H4 (cell line): Measurements from ENCODE around the gene OLFM2. TPM values are rescaled to one million over a fixed set of nuclear protein-coding genes. Genes with fewer than 3 reads are reported as not detected.
"Not testable (repeated sequence)": the region's sequence is repeated elsewhere in the genome, so short reads cannot be mapped to it uniquely, and the experiment has no call there.

Source experiments
- DNase-seq: peaks from one replicate; pipeline ENCODE4 v3.0.0-alpha.2; 2015; ENCODE audit warnings: low spot score
- total RNA-seq: library from RNA; depleted of rRNA; stranded (reverse); fragments of >200 nt; shearing (Covaris generic); gene quantifications from 2 replicates; pipeline ENCODE4 v1.2.3, GENCODE V29; 2014; rRNA removed

Gene OLFM2
- total RNA-seq, 1 experiment from 2014 or later, result 17.3 TPM

DNA sequence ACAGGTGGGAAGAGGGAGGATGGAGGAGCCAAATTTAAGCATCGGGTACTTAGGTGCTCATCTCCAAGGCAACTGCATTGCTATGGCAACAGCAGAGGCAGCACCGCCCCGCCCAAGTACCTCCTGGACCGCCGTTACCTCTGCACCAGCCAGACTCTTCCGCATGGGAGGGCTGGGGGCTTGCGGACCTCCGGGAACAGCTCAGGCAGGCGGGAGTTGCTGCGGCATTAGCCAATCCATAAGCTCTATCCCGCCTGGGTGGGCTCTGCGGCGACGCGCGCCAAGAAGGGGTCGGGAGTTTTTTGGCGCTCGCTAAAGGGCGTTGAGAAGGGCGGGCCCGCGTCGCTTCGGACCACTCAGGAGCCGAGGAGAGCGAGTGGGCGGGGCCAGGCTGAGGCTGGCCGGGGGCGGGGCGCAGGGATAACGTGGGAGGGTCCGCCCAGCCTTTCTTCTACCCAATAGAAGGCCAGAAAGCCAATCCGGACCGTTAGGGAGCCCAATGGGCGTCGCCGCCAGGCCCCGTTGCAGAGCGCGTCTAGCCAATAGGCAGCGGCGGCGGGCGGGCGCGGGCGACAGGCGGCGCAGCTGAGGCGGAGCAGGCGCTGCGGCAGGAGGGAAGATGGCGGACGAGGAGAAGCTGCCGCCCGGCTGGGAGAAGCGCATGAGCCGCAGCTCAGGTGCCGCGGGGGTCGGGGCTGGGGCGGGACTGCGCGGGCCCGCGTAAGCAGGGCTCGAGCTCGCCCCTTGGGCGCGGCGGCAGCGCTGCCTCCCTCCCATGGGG lies 101.4 kb downstream of the OLFM2 start, which contains the start of gene PIN1:
PIN1 (plus strand) TSS at position 593 of the 781 bp plus-strand sequence; CDS start at position 620, 27 bp downstream.
- DNase-seq, result peak; percentile 96

DNA sequence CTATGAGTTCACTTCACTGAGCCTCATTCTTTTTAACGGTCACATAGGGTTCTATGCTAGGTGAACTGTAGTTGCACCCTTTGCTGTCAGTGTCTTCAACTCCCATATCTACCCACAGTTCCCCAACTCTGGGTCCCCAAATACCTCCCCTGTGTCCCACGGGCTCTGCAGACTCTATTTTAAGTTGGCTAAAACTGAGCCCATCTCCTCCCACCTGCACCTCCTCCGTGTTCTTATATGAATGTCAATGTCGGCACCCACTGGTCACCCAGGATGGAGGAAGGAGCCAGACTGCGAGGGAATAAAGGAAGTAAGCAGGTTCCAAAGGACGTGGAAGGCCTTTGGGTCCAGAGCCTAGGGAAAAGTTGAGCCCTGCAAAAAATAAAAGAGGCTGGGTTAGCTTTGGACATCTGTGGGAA lies 102.0 kb downstream of the OLFM2 start:
- DNase-seq, result no peak

DNA sequence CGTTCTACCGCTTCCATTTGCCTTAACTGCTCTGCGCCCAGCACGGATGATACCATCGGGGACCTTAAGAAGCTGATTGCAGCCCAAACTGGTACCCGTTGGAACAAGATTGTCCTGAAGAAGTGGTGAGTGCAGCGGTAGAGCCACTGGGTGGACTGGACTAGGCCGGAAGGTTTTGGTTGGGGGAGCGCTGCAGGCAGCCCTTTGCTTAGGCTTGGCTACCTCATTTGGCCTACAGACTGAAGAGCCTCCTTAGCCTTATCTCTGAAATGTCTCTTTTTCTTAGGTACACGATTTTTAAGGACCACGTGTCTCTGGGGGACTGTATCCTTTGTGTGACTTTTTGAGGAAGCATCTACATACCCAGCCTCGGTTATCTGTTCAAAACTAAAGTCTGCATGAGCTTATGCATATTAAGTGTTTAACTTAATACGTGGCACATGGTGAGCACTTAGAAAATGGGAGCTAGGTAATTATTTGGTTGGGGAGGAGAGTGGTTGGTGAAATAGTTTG lies 107.7 kb downstream of the OLFM2 start:
- no peak for DNase-seq

DNA sequence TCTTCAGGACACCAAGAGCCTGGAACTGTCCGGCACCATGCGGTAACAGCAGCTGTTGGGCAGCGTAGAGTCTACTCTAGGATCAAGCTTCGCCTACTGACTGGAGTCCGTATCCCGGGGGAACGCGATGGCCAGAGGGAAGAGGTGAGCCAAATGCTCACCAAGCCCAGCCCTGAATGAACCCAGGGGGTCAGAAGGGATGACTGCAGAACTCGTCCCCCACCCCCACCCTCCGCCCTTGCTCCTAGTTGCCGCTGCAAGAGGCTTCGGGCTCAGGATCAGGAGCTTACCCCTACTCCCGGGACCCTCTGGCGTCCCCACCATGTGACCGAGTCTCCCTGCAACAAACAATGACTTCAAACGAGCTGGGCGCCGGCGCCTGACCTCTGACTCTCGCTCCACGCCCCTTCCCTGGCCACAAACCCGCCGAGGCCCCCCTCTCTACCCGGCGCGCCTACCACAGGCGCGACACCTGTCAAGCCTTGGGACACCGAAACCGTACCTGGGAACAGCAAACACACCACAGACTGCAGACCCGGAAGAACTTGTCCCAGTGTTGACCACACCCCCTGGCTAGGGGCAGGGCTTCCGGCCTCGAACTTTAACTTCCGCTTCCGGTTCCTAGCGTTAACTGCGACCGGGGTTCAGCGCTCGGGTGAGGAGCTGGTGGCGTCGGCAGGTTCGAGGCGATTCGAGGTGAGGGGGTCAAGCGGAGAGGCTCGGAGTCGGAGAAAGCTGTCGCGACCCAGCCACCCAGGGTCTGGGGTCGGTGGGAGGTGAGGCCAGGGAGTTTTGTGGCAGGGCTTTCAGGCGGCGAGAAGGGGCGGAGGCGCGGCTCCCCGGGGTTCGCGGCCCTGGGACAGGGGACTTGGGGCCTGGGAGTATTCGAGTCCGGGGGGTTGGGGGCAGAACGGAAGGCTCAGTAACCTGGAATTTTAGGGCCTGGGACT lies 108.8 kb downstream of the OLFM2 start, which contains the start of gene UBL5:
UBL5 (plus strand) TSS at position 630 of the 950 bp plus-strand sequence. CDS start 420 bp downstream, outside the sequence.
- peak; percentile 80 for DNase-seq

DNA sequence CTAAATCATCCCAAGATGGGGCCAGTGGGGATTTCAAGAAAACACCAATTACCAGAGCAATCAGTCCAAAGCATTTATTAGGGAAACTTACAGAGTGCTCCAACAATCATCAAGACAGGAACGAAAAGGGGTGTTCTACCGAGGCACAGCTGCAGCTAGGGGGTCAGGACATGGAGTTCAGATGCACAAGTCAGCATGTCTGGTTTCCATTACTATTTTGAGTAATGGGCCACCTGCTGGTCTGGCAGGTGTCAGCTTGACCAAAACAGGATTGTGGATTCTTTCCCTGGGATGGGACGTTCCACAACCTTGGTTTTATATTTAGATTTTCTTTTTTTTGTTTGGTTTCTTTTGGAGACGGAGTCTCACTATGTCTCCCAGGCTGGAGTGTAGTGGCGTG lies 112.5 kb downstream of the OLFM2 start:
- DNase-seq, result no peak

DNA sequence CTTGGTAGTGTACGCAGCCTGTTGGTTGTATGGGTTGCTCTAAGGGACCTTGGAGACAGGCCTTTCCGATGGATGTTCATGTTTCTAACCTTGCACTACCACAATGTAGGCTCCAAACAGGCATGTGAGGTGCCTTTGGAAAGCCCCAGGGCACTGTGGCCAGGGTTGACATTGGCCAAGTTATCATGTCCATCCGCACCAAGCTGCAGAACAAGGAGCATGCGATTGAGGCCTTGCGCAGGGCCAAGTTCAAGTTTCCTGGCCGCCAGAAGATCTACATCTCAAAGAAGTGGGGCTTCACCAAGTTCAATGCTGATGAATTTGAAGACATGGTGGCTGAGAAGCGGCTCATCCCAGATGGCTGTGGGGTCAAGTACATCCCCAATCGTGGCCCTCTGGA lies 116.3 kb downstream of the OLFM2 start:
- DNase-seq, result not testable (repeated sequence)

DNA sequence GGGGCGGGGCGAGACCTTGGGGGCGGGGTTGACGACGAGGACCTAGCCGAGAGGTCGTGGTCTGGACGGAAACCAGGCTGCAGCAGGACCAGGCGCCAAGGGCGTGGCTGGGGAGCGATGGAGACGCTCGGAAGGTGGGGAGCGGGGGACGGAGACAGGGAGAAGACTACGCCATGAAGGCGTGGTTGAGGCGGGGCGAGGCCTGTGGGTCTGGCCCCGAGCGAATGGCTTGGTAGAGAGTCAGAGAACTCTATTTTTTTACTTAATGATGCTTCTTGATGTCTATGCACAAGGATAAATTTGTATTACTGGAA lies 116.8 kb downstream of the OLFM2 start:
- no peak for DNase-seq

DNA sequence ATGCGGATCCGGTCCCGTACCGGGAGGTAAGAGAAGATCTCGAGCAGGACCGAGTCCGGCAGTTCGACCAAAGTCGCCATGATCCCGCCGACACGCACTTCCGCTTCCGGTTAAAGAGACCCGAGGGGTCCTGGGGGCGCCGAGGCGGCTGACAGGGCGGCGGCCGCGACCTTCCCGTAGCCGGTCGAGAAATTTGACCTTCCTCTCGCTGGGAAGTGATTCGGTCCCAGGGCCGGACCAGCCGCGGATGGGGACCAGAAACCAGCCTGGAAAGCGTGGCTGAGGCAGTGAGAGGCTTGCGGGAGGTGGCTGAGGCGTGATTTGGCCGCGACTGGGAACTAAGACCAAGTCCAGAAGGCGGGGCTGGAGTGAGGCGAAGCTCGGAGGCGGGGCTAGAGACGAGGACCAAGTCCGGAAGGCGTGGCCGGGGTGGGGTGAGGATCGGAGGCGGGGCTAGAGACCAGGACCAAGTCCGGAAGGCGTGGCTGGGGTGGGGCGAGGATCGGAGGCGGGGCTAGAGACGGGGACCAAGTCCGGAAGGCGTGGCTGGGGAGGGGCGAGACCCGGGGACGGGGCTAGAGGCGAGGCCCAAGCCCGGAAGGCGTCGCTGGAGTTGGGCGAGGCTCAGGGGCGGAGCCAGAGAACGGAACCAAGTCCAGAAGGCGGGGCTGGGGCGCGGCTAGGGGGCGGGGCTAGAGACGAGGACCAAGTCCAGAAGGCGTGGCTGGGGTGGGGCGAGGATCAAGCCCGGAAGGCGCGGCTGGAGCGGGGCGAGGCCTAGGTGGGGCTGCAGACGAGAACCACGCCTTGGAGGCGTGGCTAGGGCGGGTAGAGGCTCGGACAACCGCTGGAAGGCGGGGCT lies 117.3 kb downstream of the OLFM2 start, which contains the start of gene FBXL12:
FBXL12 (minus strand) TSS at position 346 of the 862 bp plus-strand sequence; CDS start at position 80, 266 bp downstream.
- DNase-seq, result peak; percentile 98

DNA sequence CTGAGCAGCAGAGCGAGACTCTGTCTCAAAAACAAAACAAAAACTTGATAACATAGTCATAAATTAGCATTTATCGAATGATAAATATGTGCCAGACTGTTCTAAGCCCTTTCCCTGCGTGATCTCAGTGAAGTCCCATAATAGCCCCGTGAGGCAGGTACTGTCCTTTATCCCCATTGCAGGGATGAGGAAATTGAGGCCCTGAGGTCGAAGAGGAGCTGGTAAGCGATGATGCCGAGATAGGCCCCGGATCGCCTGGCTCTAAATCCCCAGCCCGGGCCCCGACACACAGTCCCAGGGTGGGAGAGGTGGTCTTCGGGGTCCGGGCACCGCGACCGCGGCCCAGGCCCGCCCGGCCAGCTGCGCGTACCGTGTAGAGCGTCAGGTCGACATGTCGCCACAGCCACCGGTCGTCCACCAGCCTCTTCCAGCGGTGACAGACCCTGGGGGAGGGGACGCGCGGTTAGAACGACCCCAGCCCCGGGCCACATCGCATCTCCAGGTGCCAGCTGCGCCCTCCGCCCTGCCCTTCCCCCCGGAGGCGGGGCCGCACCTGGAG lies 118.1 kb downstream of the OLFM2 start:
- no peak for DNase-seq

DNA sequence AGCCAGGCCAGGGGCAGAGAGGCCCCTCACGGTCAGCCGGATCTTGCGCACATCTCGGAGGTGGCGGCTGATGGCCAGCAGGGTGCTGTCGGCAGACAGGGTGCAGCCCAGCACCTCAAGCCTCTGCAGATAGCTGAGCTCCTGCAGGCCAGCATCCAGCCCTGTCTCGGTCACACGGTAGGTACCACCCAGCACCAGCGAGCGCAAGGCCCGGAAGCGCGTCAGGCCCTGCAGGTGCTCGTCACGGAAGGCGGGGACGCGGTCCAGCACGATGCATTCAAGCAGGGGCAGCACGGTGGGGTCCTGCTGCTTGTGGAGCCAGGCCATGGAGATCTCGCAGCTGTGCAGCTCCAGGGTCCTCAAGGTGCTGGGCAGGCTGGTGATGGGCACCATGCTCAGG lies 125.2 kb downstream of the OLFM2 start:
- DNase-seq, result no peak

DNA sequence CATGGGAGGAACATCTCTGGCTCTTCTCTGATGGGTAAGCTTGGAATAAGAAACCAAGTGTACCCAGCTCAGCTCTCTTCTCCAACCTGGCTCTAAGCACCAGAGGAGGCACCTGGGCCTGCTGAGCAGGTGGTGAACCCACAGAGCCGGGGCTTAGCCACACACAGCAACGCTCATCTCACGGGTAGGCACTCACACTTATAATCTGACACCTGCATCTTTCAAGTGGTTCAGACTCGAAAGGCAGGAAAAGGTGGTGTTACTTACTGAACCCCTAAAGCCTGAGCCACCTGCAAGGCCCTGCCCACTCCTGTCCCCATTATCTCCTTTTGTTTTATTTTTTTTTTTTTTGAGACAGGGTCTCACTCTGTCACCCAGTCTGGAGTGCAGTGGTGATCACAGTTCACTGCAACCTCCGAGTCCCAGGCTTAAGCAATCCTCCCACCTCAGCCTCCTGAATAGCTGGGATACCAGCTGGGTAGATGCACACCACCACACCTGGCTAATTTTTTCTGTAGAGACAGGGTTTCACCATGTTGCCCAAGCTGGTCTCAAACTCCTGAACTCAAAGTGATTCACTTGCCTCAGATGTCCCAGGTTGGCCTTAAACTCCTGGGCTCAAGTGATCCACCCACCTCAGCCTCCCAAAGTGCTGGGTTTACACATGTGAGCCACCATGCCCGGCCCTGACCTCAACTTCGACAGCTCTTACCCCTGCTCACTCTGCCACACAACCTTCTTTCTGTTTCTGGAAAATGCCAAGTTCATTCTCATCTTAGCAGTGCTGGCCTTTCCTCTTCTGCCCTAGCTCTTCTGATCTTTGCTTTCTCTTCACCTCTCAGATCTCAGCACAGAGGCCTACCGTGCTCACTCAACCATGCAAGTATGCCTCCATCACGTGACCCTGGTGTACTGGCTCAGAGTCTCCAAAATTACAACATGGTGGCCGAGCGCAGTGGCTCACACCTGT lies 127.2 kb downstream of the OLFM2 start:
- no peak for DNase-seq

DNA sequence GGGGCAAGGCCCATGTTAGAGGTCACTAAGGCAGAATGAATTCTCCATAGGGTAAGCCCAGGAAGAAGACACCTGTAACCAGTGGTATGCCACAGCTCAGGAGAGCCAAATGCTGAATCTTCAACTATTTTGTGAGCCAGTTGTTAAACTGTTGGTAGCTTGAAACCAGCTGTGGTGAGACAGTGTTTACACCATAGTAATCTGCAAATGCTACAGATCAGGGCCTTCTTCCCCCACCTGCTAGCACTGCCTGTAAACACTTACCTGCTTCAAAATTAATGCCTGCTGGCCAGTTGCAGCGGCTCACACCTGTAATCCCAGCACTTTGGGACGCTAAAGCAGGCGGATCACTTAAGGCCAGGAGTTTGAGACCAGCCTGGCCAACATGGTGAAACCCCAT lies 129.5 kb downstream of the OLFM2 start:
- no peak for DNase-seq

Other genes starting within 250 kb of the OLFM2 start
- gene ZNF846, start 167.8 kb downstream of the OLFM2 start, total RNA-seq, result 3.4 and 4.0 TPM in 2 replicates
- gene FBXL12, start 117.4 kb downstream of the OLFM2 start, total RNA-seq, result 8.8 and 12.7 TPM in 2 replicates
- gene UBL5, start 108.6 kb downstream of the OLFM2 start, total RNA-seq, result 598 and 736 TPM in 2 replicates
- gene PIN1, start 101.2 kb downstream of the OLFM2 start, total RNA-seq, result 73.2 and 94.3 TPM in 2 replicates
- 0.14 TPM in 1 of 2 replicates, not detected in the other for gene COL5A3, start 74.0 kb upstream of the OLFM2 start, total RNA-seq
- gene RDH8, start 77.0 kb upstream of the OLFM2 start, total RNA-seq, result not detected in 2 replicates
- gene SHFL, start 149.8 kb upstream of the OLFM2 start, total RNA-seq, result 20.7 and 25.6 TPM in 2 replicates
- gene ANGPTL6, start 166.2 kb upstream of the OLFM2 start, total RNA-seq, result 0.27 TPM in 1 of 2 replicates, not detected in the other
- 20.1 and 26.1 TPM in 2 replicates for gene PPAN, start 169.8 kb upstream of the OLFM2 start, total RNA-seq
- gene P2RY11, start 175.2 kb upstream of the OLFM2 start, total RNA-seq, result 0.79 and 0.92 TPM in 2 replicates
- 299 and 319 TPM in 2 replicates for gene EIF3G, start 183.4 kb upstream of the OLFM2 start, total RNA-seq